HEK293 (cell line): ENCODE measurements around the gene RCOR2.

ENCODE experiments used
- CTCF ChIA-PET: fragments of 350-600 bp; formaldehyde crosslinking; extraction: SDS; loops from one replicate; lab custom pipeline; 2021; ENCODE audit warnings: antibody characterized with exemption; lab: Yijun Ruan, JAX
- POLR2A ChIA-PET: fragments of 300-600 bp; formaldehyde crosslinking; extraction: SDS; loops from one replicate; lab custom pipeline; 2020; ENCODE audit warnings: antibody characterized with exemption, inconsistent platforms; lab: Yijun Ruan, JAX
- H3K27ac ChIP-seq: fragments of 200-500 bp; sonication (Bioruptor generic); 2 replicates; pipeline ENCODE4 v1.5.1; 2014; ENCODE audit warnings: low read depth, low read length, control low read depth, inconsistent platforms; ENCODE audit errors: extremely low read depth
- H3K36me3 ChIP-seq, 2 experiments: fragments of 200-500 bp in 1 of 2; sonication (Bioruptor generic) in 1 of 2; 1 replicate in 1 of 2; 2 replicates in 1 of 2; pipeline ENCODE4 v1.5.1; 2014 to 2017; ENCODE audit warnings: inconsistent platforms in 2 of 2, low read length in 2 of 2; ENCODE audit not compliant: control insufficient read depth in 2 of 2, insufficient read depth in 1 of 2
- H3K4me1 ChIP-seq: fragments of 200-500 bp; sonication (Bioruptor generic); 2 replicates; pipeline ENCODE4 v1.5.1; 2014; ENCODE audit warnings: mild to moderate bottlenecking, low read length, inconsistent platforms; ENCODE audit not compliant: control insufficient read depth, insufficient read depth
- H3K4me3 ChIP-seq: 2 replicates; pipeline ENCODE4 v1.5.1; 2011; ENCODE audit warnings: low read depth, mild to moderate bottlenecking, control low read depth, low read length, moderate library complexity
- H3K9me3 ChIP-seq: fragments of 200-500 bp; sonication (Bioruptor generic); 2 replicates; pipeline ENCODE4 v1.5.1; 2014; ENCODE audit warnings: low read depth, low read length, inconsistent platforms; ENCODE audit not compliant: control insufficient read depth, insufficient read depth
- CTCF ChIP-seq: fragments of 450-650 bp; formaldehyde crosslinking; IDR thresholded peaks from 2 replicates; pipeline ENCODE4 v1.5.1; 2016; ENCODE audit warnings: missing biosample characterization, missing genetic modification characterization
- EGR2 ChIP-seq: fragments of 450-650 bp; formaldehyde crosslinking; IDR thresholded peaks from 2 replicates; pipeline ENCODE4 v1.5.1; 2016; ENCODE audit warnings: low read depth, missing biosample characterization, missing genetic modification characterization
- KLF1 ChIP-seq: fragments of 450-650 bp; formaldehyde crosslinking; IDR thresholded peaks from 2 replicates; pipeline ENCODE4 v1.5.1; 2016; ENCODE audit warnings: missing biosample characterization, missing genetic modification characterization
- KLF16 ChIP-seq: fragments of 450-650 bp; formaldehyde crosslinking; IDR thresholded peaks from 2 replicates; pipeline ENCODE4 v1.5.1; 2017; ENCODE audit warnings: missing biosample characterization, missing genetic modification characterization
- PATZ1 ChIP-seq: fragments of 450-650 bp; formaldehyde crosslinking; IDR thresholded peaks from 2 replicates; pipeline ENCODE4 v1.5.1; 2016; ENCODE audit warnings: missing biosample characterization, missing genetic modification characterization
- PRDM10 ChIP-seq: fragments of 450-650 bp; formaldehyde crosslinking; IDR thresholded peaks from 2 replicates; pipeline ENCODE4 v1.5.1; 2016; ENCODE audit warnings: missing biosample characterization, missing genetic modification characterization
- SP3 ChIP-seq: fragments of 450-650 bp; formaldehyde crosslinking; IDR thresholded peaks from 2 replicates; pipeline ENCODE4 v1.5.1; 2016; ENCODE audit warnings: missing biosample characterization, missing genetic modification characterization
- SP7 ChIP-seq: fragments of 450-650 bp; formaldehyde crosslinking; IDR thresholded peaks from 2 replicates; pipeline ENCODE4 v1.5.1; 2016; ENCODE audit warnings: missing biosample characterization, missing genetic modification characterization
- ZBTB48 ChIP-seq: fragments of 450-650 bp; formaldehyde crosslinking; IDR thresholded peaks from 2 replicates; pipeline ENCODE4 v1.5.1; 2016; ENCODE audit warnings: missing biosample characterization, missing genetic modification characterization
- ZBTB7A ChIP-seq: fragments of 450-650 bp; formaldehyde crosslinking; IDR thresholded peaks from 2 replicates; pipeline ENCODE4 v1.5.1; 2016; ENCODE audit warnings: low read depth, missing biosample characterization, missing genetic modification characterization
- ZBTB8A ChIP-seq: fragments of 450-650 bp; formaldehyde crosslinking; IDR thresholded peaks from 2 replicates; pipeline ENCODE4 v1.5.1; 2016; ENCODE audit warnings: missing biosample characterization, missing genetic modification characterization
- ZNF175 ChIP-seq: fragments of 450-650 bp; formaldehyde crosslinking; IDR thresholded peaks from 2 replicates; pipeline ENCODE4 v1.5.1; 2016; ENCODE audit warnings: missing biosample characterization, missing genetic modification characterization
- ZNF239 ChIP-seq: fragments of 450-650 bp; formaldehyde crosslinking; IDR thresholded peaks from 2 replicates; pipeline ENCODE4 v1.5.1; 2016; ENCODE audit warnings: missing biosample characterization, missing genetic modification characterization
- ZNF24 ChIP-seq: fragments of 450-650 bp; formaldehyde crosslinking; IDR thresholded peaks from 2 replicates; pipeline ENCODE4 v1.5.1; 2016; ENCODE audit warnings: missing biosample characterization, missing genetic modification characterization
- ZNF302 ChIP-seq: fragments of 450-650 bp; formaldehyde crosslinking; IDR thresholded peaks from 2 replicates; pipeline ENCODE4 v1.5.1; 2016; ENCODE audit warnings: missing biosample characterization, missing genetic modification characterization, low read depth
- ZNF324 ChIP-seq: fragments of 450-650 bp; formaldehyde crosslinking; IDR thresholded peaks from 2 replicates; pipeline ENCODE4 v1.5.1; 2016; ENCODE audit warnings: missing biosample characterization, missing genetic modification characterization
- ZNF341 ChIP-seq: fragments of 450-650 bp; formaldehyde crosslinking; IDR thresholded peaks from 2 replicates; pipeline ENCODE4; 2016; ENCODE audit warnings: low read depth, missing biosample characterization, missing genetic modification characterization
- ZNF37A ChIP-seq: fragments of 450-650 bp; IDR thresholded peaks from 2 replicates; pipeline ENCODE4 v1.5.1; 2018; ENCODE audit warnings: missing biosample characterization, missing genetic modification characterization
- ZNF394 ChIP-seq: fragments of 450-650 bp; formaldehyde crosslinking; IDR thresholded peaks from 2 replicates; pipeline ENCODE4 v1.5.1; 2016; ENCODE audit warnings: missing biosample characterization, missing genetic modification characterization, mild to moderate bottlenecking, moderate library complexity, borderline replicate concordance
- ZNF529 ChIP-seq: fragments of 450-650 bp; formaldehyde crosslinking; IDR thresholded peaks from 2 replicates; pipeline ENCODE4 v1.5.1; 2017; ENCODE audit warnings: missing genetic modification characterization, missing biosample characterization; ENCODE audit not compliant: insufficient replicate concordance
- ZNF561 ChIP-seq: fragments of 450-650 bp; IDR thresholded peaks from 2 replicates; pipeline ENCODE4 v1.5.1; 2018; ENCODE audit warnings: missing biosample characterization, missing genetic modification characterization, borderline replicate concordance
- ZNF596 ChIP-seq: fragments of 450-650 bp; IDR thresholded peaks from 2 replicates; pipeline ENCODE4 v1.5.0; 2018; ENCODE audit warnings: missing biosample characterization, mild to moderate bottlenecking, missing genetic modification characterization, moderate library complexity
- ZNF600 ChIP-seq: fragments of 450-650 bp; formaldehyde crosslinking; IDR thresholded peaks from 2 replicates; pipeline ENCODE4 v1.5.1; 2016; ENCODE audit warnings: missing biosample characterization, missing genetic modification characterization
- ZNF639 ChIP-seq: fragments of 450-650 bp; formaldehyde crosslinking; IDR thresholded peaks from 2 replicates; pipeline ENCODE4 v1.5.1; 2016; ENCODE audit warnings: missing biosample characterization, missing genetic modification characterization
- ZNF654 ChIP-seq: fragments of 450-650 bp; formaldehyde crosslinking; IDR thresholded peaks from 2 replicates; pipeline ENCODE4 v1.5.1; 2016; ENCODE audit warnings: low read depth, missing biosample characterization, missing genetic modification characterization
- ZNF660 ChIP-seq: fragments of 450-650 bp; IDR thresholded peaks from 2 replicates; pipeline ENCODE4 v1.5.1; 2018; ENCODE audit warnings: missing biosample characterization, mild to moderate bottlenecking, missing genetic modification characterization
- ZNF707 ChIP-seq: fragments of 450-650 bp; formaldehyde crosslinking; IDR thresholded peaks from 2 replicates; pipeline ENCODE4 v1.5.1; 2016; ENCODE audit warnings: missing biosample characterization, missing genetic modification characterization
- ZSCAN5A ChIP-seq: fragments of 450-650 bp; formaldehyde crosslinking; IDR thresholded peaks from 2 replicates; pipeline ENCODE4 v1.5.1; 2016; ENCODE audit warnings: missing biosample characterization, missing genetic modification characterization

RCOR2 gene

GRCh38 chr11:63945477-63946163 is 28.7 kb upstream of the RCOR2 start:
- ChIA-PET POLR2A (interaction anchor here (1.0 to 1.9 kb wide), 5 partner anchors 14 to 177 kb away, joined by 3 to 14 read pairs (median 5); partner anchors contain the start of genes MARK2, RCOR2 and ZFTA), CTCF (interaction anchor here (0.5 to 7.5 kb wide), 34 partner anchors 9 to 1385 kb away, joined by 3 to 135 read pairs (median 4); partner anchors contain the start of genes MARK2 and RCOR2)
- no peak overlapping the region for H3K27ac ChIP-seq
- no peaks in the 10 kb centered on the region for H3K4me1 ChIP-seq
- no peaks in the 10 kb centered on the region for H3K9me3 ChIP-seq
- peaks cover 4 to 70% of the 10 kb centered on the region in 2 experiments; a peak in 2 of 3 replicates for H3K36me3 ChIP-seq
- H3K4me3 ChIP-seq = no peak overlapping the region
- TF ChIP-seq ZNF639 (tag by site-specific recombination) = no peak
- no peak for TF ChIP-seq ZNF175 (tag by site-specific recombination)
- peak; percentile 59; the same call in 1 of the 2 replicates for TF ChIP-seq ZBTB48 (tag by site-specific recombination)
- TF ChIP-seq ZNF341 (tag by site-specific recombination) = 0 out of 2 replicates have a peak, but pooled peaks have one; percentile 7
- TF ChIP-seq ZSCAN5A (tag by site-specific recombination) = no peak
- peak; percentile 50; the same call in 1 of the 2 replicates for TF ChIP-seq ZNF600
- TF ChIP-seq ZNF394 = peak; percentile 66; the same call in 1 of the 2 replicates
- no peak for TF ChIP-seq ZNF596 (tag by site-specific recombination)
- no peak for TF ChIP-seq ZNF529
- no peak for TF ChIP-seq SP3 (tag by site-specific recombination)
- TF ChIP-seq ZBTB7A (tag by site-specific recombination) = no peak
- TF ChIP-seq EGR2 (tag by site-specific recombination) = peak; percentile 66; the same call in 1 of the 2 replicates
- no peak for TF ChIP-seq KLF1
- TF ChIP-seq CTCF (tag by site-specific recombination) = peak; percentile 64
- no peak for TF ChIP-seq ZNF24 (tag by site-specific recombination)
- TF ChIP-seq PRDM10 (tag by site-specific recombination) = peak; percentile 67
- TF ChIP-seq KLF16 = no peak
- TF ChIP-seq SP7 = no peak
- 0 out of 2 replicates have a peak, but pooled peaks have one; percentile 14 for TF ChIP-seq ZNF660 (tag by site-specific recombination)
- 0 out of 2 replicates have a peak, but pooled peaks have one; percentile 24 for TF ChIP-seq ZNF561 (tag by site-specific recombination)
- TF ChIP-seq ZNF239 = no peak
- TF ChIP-seq ZBTB8A (tag by site-specific recombination) = no peak
- no peak for TF ChIP-seq PATZ1 (tag by site-specific recombination)
- no peak for TF ChIP-seq ZNF707 (tag by site-specific recombination)
- no peak for TF ChIP-seq ZNF302 (tag by site-specific recombination)
- no peak for TF ChIP-seq ZNF324 (tag by site-specific recombination)
- TF ChIP-seq ZNF37A (tag by site-specific recombination) = no peak
- TF ChIP-seq ZNF654 (tag by site-specific recombination) = peak; percentile 72
